Cardiac fibroblast (primary cell): Measurements from ENCODE around the gene HEXD.

Experiments used
- DNase-seq, 2 donors: peaks; one replicate each; pipeline versions ENCODE4 v3.0.0 to v3.0.0-alpha.2; 2010; ENCODE audit warnings: low read depth in 2 of 2
- H3K4me3 ChIP-seq, 2 donors: replicated peaks in 1 of 2; 1 replicate in 1 of 2; 2 replicates in 1 of 2; pipeline ENCODE4 v1.5.1; 2011; ENCODE audit warnings: low read depth in 2 of 2, low read length in 2 of 2, mild to moderate bottlenecking in 2 of 2, moderate library complexity in 1 of 2
- TF ChIP-seq, protein P1 (sequence below): IDR thresholded peaks from one replicate; pipeline ENCODE4 v1.5.1; 2011; ENCODE audit warnings: low read depth, mild to moderate bottlenecking, low read length, inconsistent platforms

HEXD gene

DNA sequence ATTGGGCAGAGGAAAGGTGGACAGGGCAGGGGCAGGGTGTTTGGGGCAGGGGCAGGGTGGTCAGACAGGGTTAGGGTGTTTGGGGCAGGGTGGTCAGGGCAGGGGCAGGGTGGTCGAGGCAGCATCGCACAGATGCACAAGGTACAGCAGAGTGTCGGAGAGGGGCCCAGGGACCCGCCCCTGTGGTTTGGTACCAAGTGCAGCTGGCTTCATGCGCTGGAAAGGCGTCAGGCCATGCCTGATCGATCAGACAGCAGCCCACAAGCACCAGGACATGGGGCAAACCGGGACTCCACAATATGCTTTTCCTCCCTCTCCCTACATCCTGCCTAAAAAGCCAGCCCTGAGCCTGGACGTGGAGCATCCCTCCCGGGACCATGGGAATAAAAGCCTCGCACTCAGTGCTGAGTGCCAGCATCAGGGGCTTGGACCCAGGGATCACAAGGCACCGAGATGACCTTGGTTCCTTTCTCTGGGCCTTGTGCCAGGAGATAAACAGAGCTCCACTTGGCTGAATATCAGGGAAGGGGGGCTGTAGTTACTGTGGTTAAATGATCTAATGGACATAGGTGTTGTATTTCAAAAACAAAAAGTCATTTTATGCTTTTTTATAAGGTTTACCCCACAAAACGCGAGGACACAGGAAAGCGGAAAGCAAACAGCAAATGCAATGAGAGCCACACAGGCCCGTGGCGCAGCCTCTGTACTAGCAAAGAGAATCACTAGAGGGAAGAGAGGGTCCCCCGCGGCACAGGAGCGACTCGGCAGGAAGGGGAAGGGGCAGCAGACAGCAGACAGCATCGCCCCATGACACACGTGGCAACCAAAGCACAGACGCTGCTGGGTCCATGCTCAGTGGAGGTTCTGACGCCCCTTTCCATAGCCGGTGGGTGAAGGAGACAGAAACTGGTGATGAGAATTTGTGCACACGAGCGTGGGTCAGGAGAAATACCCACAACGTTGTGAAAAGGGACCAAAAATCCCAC is 5.3 kb upstream of the HEXD start:
- no peak overlapping the region for H3K4me3 ChIP-seq
- TF ChIP-seq, protein P1, sequence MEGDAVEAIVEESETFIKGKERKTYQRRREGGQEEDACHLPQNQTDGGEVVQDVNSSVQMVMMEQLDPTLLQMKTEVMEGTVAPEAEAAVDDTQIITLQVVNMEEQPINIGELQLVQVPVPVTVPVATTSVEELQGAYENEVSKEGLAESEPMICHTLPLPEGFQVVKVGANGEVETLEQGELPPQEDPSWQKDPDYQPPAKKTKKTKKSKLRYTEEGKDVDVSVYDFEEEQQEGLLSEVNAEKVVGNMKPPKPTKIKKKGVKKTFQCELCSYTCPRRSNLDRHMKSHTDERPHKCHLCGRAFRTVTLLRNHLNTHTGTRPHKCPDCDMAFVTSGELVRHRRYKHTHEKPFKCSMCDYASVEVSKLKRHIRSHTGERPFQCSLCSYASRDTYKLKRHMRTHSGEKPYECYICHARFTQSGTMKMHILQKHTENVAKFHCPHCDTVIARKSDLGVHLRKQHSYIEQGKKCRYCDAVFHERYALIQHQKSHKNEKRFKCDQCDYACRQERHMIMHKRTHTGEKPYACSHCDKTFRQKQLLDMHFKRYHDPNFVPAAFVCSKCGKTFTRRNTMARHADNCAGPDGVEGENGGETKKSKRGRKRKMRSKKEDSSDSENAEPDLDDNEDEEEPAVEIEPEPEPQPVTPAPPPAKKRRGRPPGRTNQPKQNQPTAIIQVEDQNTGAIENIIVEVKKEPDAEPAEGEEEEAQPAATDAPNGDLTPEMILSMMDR = no peak
- no peak for DNase-seq

DNA sequence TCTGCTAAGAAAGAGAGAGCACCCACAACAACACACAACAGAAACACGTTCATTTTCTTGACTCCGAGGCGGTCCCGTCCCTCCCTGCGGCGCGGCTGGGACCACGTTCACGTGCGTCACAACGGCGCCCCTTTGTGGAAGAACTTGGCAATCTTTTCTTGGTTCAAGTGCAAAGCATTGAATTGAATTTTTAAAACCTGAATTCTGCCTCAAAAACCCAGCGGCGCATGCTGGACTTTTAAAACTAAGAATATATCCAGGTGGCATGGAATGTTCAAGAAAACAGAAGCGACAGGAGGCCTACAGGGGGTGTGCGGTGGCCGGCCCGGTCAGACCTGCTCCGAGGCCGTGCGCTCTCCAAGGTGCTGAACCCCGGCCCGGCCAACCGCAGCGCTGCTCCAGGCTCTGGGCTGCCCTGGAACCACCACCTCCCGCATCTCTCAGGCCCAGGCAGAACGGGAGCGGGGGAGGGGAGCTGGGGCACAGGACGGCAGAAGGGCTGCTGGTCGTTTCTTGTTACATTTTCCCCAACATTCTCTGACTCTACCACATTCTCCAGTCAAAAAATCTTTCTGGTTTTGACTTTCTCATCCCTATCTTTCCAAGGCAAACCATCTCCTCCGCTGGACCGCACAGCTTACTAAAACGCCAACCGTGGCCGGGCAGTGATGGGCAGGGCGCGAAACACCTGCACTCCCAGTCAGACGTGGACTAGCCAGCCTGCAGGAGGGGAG is 3.4 kb upstream of the HEXD start:
- DNase-seq = peak; percentile 76 to 81
- TF ChIP-seq, protein P1 = peak; percentile 64
- H3K4me3 ChIP-seq = no peak overlapping the region

DNA sequence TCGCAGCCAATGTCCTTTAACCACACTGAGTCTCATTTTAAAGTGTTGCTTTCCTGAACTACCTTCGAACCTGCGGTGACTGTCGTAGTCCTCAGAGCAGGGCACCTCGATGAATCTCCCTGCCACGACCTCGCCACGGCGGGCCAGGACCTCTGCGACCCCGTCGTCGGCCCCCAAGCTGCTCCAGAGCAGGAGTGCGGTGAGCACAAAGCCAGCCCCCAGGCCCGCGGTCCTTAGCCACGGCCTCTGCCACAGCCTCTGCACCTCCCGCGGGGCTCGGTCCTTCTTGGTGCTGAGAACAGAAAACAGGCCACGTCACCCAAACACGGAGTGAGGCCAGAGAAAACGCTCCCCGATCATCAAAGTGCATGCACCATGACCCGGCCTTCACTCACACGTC is 2.8 kb upstream of the HEXD start:
- no peak overlapping the region for H3K4me3 ChIP-seq
- no peak for DNase-seq
- TF ChIP-seq, protein P1 = no peak

DNA sequence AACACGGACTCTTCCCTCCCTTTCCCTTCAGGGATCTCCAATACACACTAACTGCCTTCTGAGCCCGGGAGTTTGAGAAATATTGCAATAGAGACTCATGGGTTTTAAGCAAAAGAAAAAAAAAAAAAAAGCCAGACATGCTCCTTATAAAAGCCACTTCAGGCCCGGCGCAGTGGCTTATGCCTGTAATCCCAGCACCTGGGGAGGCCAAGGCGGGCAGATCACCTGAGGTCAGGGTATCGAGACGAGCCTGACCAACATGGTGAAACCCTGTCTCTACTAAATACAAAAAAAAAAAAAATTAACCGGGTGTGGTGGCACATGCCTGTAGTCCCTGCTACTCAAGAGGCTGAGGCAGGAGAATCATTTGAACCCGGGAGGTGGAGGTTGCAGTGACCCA is 2.4 kb upstream of the HEXD start:
- TF ChIP-seq, protein P1 = no peak
- no peak for DNase-seq
- no peak overlapping the region for H3K4me3 ChIP-seq

DNA sequence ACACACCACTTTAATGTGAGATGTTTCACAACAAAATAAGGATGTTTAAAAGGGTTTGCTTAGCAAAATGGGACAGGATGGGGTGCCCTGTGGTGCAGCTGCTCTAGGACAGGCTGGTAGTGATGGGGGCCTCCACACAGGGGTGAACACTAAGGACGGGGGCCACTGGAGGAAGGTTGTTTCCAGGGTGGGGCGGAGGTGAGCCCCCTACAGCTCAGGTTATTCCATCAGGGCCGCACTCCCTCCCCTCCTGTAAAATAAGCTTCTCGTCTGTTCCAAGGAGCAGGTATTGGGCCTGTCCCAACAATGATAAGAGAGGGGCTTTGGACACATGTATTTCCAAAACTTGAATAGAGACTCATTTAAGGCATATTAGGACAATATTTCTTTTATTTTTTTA is 1.9 kb upstream of the HEXD start:
- H3K4me3 ChIP-seq = no peak overlapping the region
- no peak for DNase-seq
- TF ChIP-seq, protein P1 = no peak

DNA sequence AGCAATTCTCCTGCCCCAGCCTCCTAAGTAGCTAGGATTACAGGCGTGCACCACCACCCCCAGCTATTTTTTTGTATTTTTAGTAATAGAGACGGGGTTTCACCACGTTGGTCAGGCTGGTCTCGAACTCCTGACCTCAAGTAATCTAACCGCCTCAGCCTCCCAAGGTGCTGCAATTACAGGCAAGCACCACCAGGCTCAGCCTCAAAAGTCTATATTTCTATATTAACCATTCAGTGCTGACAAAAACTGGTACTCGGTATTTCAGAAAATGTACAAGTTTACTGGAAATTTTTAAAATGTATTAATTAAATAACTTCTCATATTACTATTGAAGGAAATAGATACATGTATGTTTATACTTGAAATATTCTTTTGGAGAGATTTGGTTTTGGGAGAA is 1.4 kb upstream of the HEXD start:
- no peak overlapping the region for H3K4me3 ChIP-seq
- TF ChIP-seq, protein P1 = peak; percentile 21
- DNase-seq = no peak
